HG03045 (cell line): ENCODE results near the gene FAP.

Experiments
- ATAC-seq: cut with Tn5 transposase; IDR thresholded peaks from one replicate; pipeline ENCODE4 v1.9.1; 2021; ENCODE audit warnings: mild to moderate bottlenecking, moderate library complexity; ENCODE audit not compliant: unreplicated experiment

The FAP gene

GRCh38 chr2:162148956-162149355 is 94.3 kb downstream of the FAP start:
- no peak for ATAC-seq

GRCh38 chr2:162143969-162144368 is 99.3 kb downstream of the FAP start:
- ATAC-seq: no peak

DNA sequence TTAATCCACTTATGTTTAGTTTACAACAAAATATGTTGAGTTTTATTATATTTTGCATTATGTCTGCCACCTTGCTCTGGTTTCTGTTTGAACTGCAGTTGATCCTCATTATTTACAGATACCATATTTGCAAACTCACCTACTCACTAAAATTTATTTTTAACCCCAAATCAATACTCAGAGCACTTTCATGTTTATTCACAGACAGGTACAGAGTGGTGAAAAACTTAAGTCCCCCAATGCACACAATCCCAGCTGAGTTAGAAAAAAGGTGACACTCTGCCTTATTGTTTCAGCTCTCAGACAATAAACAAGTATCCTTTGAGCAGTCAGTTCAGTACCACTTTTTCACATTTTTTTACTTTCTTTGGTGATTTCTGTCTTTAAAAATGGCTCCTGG is 104.9 kb downstream of the FAP start:
- ATAC-seq: no peak

GRCh38 chr2:162127422-162127821 is 115.8 kb downstream of the FAP start:
- no peak for ATAC-seq

GRCh38 chr2:162126527-162126926 is 116.7 kb downstream of the FAP start:
- ATAC-seq: no peak

GRCh38 chr2:162126111-162126519 is 117.1 kb downstream of the FAP start:
- ATAC-seq: peak; percentile 80

GRCh38 chr2:162125138-162125537 is 118.1 kb downstream of the FAP start:
- no peak for ATAC-seq

GRCh38 chr2:162123806-162124758 is 119.2 kb downstream of the FAP start:
- ATAC-seq: no peak
